GM21390 (cell line): ENCODE measurements around the gene DRAM1.
"Not testable (repeated sequence)": the region's sequence is repeated elsewhere in the genome, so short reads cannot be mapped to it uniquely, and the experiment has no call there.

ENCODE experiments used
- ATAC-seq: cut with Tn5 transposase; IDR thresholded peaks from one replicate; pipeline ENCODE4 v1.9.1; 2021; ENCODE audit not compliant: unreplicated experiment

The DRAM1 gene

DNA sequence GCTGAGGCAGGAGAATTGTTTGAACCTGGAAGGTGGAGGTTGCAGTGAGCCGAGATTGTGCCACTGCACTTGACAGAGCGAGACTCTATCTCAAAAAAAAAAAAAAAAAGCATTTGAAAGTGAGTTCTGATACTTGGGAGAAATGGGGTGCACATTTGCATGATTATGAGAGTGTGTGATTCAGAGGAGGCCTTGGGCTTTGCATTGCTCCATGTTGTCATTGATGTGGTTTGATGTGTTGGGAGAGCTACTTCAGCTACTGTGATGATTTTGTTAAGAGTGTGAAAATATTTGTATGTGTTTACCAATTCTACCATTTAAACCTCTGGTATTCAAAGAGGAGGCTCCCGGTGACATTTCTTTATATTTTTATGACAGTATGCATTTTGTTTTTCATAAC, 24.4 kb downstream of the DRAM1 start:
- no peak for ATAC-seq

- no peak for ATAC-seq
Observed at GRCh38 chr12:101902641-101903040, 25.3 kb downstream of the DRAM1 start.

- ATAC-seq: no peak
Observed at GRCh38 chr12:101906226-101906625, 28.8 kb downstream of the DRAM1 start.

DNA sequence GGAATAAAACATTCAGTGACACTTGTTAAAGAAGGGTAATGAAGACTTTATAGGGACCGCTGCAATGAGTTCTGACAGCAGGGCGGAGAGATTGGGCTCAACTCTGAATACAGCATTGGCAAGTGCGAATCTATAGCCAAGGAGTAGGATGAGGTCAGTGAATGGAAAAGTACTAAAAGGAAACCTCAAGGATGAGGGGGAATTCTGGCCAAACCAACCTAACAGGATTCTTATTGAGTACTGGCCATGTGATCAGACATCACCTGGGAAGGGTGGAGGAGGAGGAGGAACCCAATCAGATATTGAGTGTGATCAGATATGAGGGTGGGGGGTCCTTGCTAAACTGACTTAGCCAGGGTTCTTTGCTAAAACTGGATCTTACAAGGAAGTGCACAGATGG, 31.0 kb downstream of the DRAM1 start:
- ATAC-seq: no peak

DNA sequence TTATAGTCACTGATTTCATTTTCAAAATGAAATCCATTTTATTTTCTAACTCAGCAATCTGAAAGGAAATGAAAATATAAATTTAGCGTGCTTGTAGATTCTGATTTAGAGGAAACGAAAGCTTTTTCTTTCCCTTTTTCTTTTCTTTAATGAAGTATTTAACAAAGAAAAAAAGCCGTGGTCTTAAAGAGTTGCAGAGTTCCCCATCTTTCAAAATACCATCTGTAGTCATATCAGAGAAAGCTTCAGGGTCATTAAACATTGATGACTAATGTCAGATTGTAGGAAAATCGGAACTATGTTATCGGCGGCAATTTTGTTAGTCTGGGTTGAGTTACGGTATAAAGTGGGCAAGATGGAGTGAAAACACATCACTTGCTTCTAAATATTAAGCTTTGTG, 32.3 kb downstream of the DRAM1 start:
- peak; percentile 58 for ATAC-seq

DNA sequence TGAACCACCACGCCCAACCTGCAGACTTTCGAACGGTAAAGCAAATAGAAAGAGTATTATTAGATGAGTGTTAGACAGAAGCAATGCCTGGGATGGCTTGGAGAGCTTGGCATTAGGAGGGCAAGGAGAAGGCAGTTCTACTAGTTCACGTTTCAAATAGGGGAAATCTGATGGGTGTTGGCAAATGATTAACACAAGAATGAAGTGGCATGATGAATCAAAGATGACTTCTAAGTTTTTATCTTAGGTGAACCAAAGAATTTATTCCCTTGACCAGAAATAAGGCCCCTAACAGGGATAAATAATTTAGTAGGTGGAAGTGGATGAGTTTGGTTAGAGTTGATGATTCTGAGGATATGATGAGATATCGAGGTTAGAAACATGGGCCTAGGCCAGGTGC, 38.5 kb downstream of the DRAM1 start:
- no peak for ATAC-seq

- ATAC-seq: not testable (repeated sequence)
Observed at GRCh38 chr12:101918805-101919204, 41.4 kb downstream of the DRAM1 start.

- ATAC-seq: no peak
Observed at GRCh38 chr12:101919447-101919846, 42.1 kb downstream of the DRAM1 start.

- no peak for ATAC-seq
Observed at GRCh38 chr12:101920906-101921305, 43.5 kb downstream of the DRAM1 start.

GRCh38 chr12:101923045-101923718, 45.8 kb downstream of the DRAM1 start:
- no peak for ATAC-seq

GRCh38 chr12:101924618-101925017, 47.2 kb downstream of the DRAM1 start:
- ATAC-seq: no peak

GRCh38 chr12:101925361-101925760, 48.0 kb downstream of the DRAM1 start:
- ATAC-seq: no peak

DNA sequence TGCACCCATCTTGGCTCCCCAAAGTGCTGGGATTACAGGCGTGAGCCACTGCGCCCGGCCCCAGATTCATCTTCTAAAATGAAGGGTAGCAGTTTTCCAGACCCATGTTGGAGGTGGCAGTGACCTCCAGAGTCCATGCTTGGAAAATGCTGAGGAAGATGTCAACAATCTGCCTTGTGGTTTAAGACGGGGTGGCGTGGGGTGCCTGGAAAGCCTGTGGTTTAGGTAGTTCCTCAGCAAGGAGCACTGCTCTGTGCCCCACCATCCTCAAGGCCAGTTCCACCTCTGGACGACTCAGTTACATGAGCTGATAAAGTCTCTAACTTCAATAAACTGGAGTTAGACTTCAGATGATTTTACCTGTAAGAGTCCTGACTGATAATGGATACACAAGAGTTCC, 48.6 kb downstream of the DRAM1 start:
- ATAC-seq: no peak

DNA sequence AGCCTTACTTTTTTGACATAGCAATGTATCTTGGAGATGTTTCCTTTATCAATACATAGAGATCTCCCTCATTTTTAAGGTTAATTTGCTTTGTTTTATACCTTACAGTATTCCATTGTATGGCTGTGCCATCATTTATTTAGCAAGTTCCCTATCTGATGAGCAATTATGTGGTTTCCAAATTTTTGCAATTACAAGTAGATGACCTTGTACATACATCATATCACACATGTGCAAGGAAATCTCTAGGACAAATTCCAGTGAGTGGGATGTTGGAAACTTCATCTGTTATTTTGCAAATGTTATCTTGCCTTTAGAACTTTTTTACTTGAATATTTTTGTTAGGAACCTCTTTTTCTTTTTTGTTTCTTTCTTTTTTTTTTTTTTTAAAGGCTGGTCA, 49.7 kb downstream of the DRAM1 start:
- no peak for ATAC-seq

DNA sequence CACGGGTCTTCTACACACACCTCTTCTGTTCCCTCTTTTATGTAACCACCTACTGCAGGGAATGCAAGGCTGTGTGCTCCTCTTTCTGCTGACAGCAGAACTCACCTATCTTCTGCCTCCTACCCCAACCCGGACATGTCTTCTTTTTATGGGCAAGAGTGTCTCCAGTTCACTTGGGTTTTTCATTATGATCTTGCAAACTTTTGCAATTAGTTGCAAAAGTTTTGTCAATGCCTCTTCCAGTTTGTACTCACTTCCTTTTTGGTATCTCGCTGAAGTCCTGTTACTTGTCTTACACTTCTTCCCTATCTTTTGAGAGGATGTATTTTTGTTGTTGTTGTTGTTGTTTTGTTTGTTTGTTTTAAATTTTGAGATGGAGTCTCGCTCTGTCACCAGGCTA, 50.6 kb downstream of the DRAM1 start:
- ATAC-seq: no peak

- ATAC-seq: no peak
Observed at GRCh38 chr12:101928556-101928955, 51.2 kb downstream of the DRAM1 start.

- ATAC-seq: no peak
Observed at GRCh38 chr12:101929365-101930041, 52.1 kb downstream of the DRAM1 start.

GRCh38 chr12:101931498-101932326, 54.3 kb downstream of the DRAM1 start:
- ATAC-seq: peak; percentile 46

- no peak for ATAC-seq
Observed at GRCh38 chr12:101933866-101934514, 56.6 kb downstream of the DRAM1 start.

DNA sequence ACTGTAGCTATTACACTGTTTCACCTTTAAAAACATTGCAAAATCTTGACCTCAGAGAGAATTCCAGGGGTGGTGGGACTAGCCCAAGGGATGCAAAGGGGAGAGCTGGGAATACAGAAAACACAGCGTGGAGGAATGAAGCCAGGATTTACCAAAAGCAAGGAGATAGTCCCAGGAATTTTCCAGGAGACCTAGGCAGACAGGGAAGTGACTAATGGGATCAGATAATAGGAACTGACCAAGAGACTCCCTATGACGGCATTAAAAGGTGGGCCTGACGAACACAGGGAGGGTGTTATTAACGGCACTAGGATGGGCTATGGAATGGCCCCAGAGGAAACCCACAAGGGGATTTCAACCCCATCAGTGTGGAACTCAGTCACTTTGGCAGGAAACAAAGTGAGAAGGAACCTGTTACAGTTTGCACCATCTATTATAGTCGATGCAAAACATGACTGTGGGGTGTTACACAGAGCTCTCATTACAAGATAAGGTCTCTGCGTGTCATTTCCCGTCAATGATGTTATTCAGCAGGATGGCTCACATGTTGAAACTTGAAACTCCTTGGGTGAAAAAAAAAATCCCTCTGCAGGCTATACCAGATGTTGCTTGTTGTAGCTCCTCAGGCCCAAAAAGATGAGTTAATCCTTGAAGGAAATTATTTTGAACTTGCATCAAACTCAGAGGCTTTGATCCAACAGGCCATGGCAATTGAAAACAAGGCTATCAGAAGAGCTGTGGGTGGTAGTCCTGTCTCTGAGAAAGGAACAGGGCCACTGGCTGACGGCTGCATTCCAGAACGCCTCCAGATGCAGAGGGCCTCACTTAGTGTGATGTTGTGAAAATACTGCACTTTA, 58.7 kb downstream of the DRAM1 start:
- ATAC-seq: peak; percentile 67
